Chondrocyte (in vitro differentiated cells): ENCODE data around the gene RHOH. TPM values are rescaled to one million over a fixed set of nuclear protein-coding genes. Genes with fewer than 3 reads are reported as not detected.

Experiments
- DNase-seq: peaks from one replicate; pipeline ENCODE4 v3.0.0; 2021; ENCODE audit warnings: mixed read lengths, low spot score
- H3K27ac Mint-ChIP-seq: one replicate; pipeline ENCODE4 v1.8.0; 2021; ENCODE audit warnings: mild to moderate bottlenecking, moderate library complexity, mixed read lengths; ENCODE audit not compliant: unreplicated experiment
- H3K27me3 Mint-ChIP-seq: 2 replicates; pipeline ENCODE4 v1.8.0; 2021; ENCODE audit warnings: low read depth, mixed read lengths
- H3K36me3 Mint-ChIP-seq: 2 replicates; pipeline ENCODE4 v1.8.0; 2021; ENCODE audit warnings: low read depth, mixed read lengths
- H3K4me1 Mint-ChIP-seq: 2 replicates; pipeline ENCODE4 v1.8.0; 2021; ENCODE audit warnings: low read depth, mild to moderate bottlenecking, mixed read lengths
- H3K4me3 Mint-ChIP-seq: one replicate; pipeline ENCODE4 v1.8.0; 2021; ENCODE audit warnings: mild to moderate bottlenecking, moderate library complexity, mixed read lengths; ENCODE audit not compliant: unreplicated experiment
- H3K9me3 Mint-ChIP-seq: 2 replicates; pipeline ENCODE4 v1.8.0; 2021; ENCODE audit warnings: low read depth, mixed read lengths
- CTCF ChIP-seq: fragments of 200-600 bp; sonication (generic); IDR thresholded peaks from 2 replicates; pipeline ENCODE4 v1.5.0; 2021; ENCODE audit warnings: antibody characterized with exemption, mild to moderate bottlenecking, moderate library complexity
- total RNA-seq: library from RNA; stranded (reverse); gene quantifications from 3 replicates; pipeline ENCODE4 v1.2.1, GENCODE V29; 2021

Gene RHOH
- total RNA-seq, 1 donor from 2014 or later: not detected

GRCh38 chr4:40173470-40173875 lies 23.4 kb upstream of the RHOH start:
- H3K27ac Mint-ChIP-seq: no peak overlapping the region
- no peaks in the 10 kb centered on the region for H3K27me3 Mint-ChIP-seq
- TF ChIP-seq CTCF: no peak
- no peak overlapping the region for H3K4me3 Mint-ChIP-seq
- H3K9me3 Mint-ChIP-seq: no peaks in the 10 kb centered on the region
- H3K4me1 Mint-ChIP-seq: no peaks in the 10 kb centered on the region
- no peak for DNase-seq
- no peaks in the 10 kb centered on the region for H3K36me3 Mint-ChIP-seq

- TF ChIP-seq CTCF: no peak
- Mint-ChIP-seq H3K9me3 (no peaks in the 10 kb centered on the region), H3K36me3 (no peaks in the 10 kb centered on the region), H3K4me3 (no peak overlapping the region), H3K27me3 (no peaks in the 10 kb centered on the region), H3K4me1 (no peaks in the 10 kb centered on the region), H3K27ac (no peak overlapping the region)
- no peak for DNase-seq
Observed at GRCh38 chr4:40176602-40177001, 20.2 kb upstream of the RHOH start.

GRCh38 chr4:40177591-40177990 lies 19.2 kb upstream of the RHOH start:
- Mint-ChIP-seq H3K36me3 (no peaks in the 10 kb centered on the region), H3K9me3 (no peaks in the 10 kb centered on the region), H3K4me1 (no peaks in the 10 kb centered on the region), H3K27ac (no peak overlapping the region), H3K4me3 (no peak overlapping the region), H3K27me3 (no peaks in the 10 kb centered on the region)
- DNase-seq: no peak
- no peak for TF ChIP-seq CTCF

GRCh38 chr4:40178672-40179071 lies 18.2 kb upstream of the RHOH start:
- H3K9me3 Mint-ChIP-seq: no peaks in the 10 kb centered on the region
- peaks cover 2% of the 10 kb centered on the region for H3K4me1 Mint-ChIP-seq
- H3K27me3 Mint-ChIP-seq: no peaks in the 10 kb centered on the region
- no peak overlapping the region for H3K27ac Mint-ChIP-seq
- TF ChIP-seq CTCF: no peak
- H3K36me3 Mint-ChIP-seq: no peaks in the 10 kb centered on the region
- no peak overlapping the region for H3K4me3 Mint-ChIP-seq
- DNase-seq: no peak

GRCh38 chr4:40179360-40179759 lies 17.5 kb upstream of the RHOH start:
- Mint-ChIP-seq H3K9me3 (no peaks in the 10 kb centered on the region), H3K4me3 (no peak overlapping the region), H3K36me3 (no peaks in the 10 kb centered on the region), H3K4me1 (peaks cover 9% of the 10 kb centered on the region), H3K27me3 (no peaks in the 10 kb centered on the region), H3K27ac (no peak overlapping the region)
- no peak for TF ChIP-seq CTCF
- DNase-seq: no peak
